Heart left ventricle (tissue), 13 donors: ENCODE data around the gene CHD5.

Source experiments
- POLR2A ChIP-seq, 2 donors: fragments of 450-650 bp; IDR thresholded peaks; one replicate each; pipeline ENCODE4 v1.6.1; 2017; ENCODE audit warnings: antibody characterized with exemption in 2 of 2, mild to moderate bottlenecking in 2 of 2, moderate library complexity in 2 of 2
- TF ChIP-seq, protein P1 (sequence below), 12 donors: fragments of 200-600 bp; sonication (generic) in 4 of 12; IDR thresholded peaks; one replicate each; pipeline versions ENCODE4 v1.5.0 to v1.8.0; 2018 to 2022; ENCODE audit warnings: antibody characterized with exemption in 12 of 12, mild to moderate bottlenecking in 5 of 12
- donor health status: ischemic (EF 13 %, LVEDD 7.1; RV severe dilation, severe dysfunction).
- donor health status: DM: no; HTN: yes; CAD: no.
- donor health status: DM: no; HTN: no; CAD: no.
- donor health status: ischemic (EF 25% LVEDD 6.9; RV normal size, moderate dysfunction).
- donor health status: ischemic (EF 25% LVEDD 5.7; RV mildly dilated, moderate dysfunction).
- donor health status: ischemic (EF 35%, LVEDD 5.7; RV mildly dilated, moderate dysfunction).
- donor health status: nonischemic (EF 11% LVEDD 7.7; RV severe dilation, severe dysfunction).
- donor health status: DM: yes; HTN: yes; CAD: no.
- donor health status: PGD.
- donor health status: ischemic (EF 29% LVEDD 5.4; RV normal size, mild dysfunction).
- donor health status: nonischemic (EF 23%, LVEDD 6.1; RV moderate dilation, normal function).

DNA sequence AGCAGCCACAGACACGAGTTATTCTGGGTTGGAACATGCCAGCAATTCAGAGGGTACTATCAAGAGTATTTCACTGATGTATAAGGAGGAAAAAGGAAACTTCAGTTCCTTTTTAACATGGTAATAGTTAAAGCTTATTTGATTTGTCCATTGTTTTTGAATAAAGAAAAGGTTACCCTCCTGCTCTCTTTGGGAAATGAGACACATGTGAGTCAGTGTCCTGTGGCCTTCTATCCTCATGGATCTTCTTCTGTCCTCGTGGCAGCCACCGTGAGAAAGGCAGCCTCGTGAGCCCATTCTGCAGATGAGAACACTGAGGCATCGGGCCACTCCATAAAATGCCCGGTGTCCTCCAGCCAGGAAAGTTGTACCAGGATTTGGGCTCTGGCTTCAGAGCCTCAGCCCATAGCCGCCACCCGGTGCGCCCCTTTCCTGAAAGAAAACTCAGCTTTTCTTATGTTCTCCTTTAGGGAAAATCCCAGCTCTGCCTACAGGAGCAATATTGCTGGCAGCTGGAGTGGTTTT lies 109.6 kb downstream of the CHD5 start:
- TF ChIP-seq, protein P1, sequence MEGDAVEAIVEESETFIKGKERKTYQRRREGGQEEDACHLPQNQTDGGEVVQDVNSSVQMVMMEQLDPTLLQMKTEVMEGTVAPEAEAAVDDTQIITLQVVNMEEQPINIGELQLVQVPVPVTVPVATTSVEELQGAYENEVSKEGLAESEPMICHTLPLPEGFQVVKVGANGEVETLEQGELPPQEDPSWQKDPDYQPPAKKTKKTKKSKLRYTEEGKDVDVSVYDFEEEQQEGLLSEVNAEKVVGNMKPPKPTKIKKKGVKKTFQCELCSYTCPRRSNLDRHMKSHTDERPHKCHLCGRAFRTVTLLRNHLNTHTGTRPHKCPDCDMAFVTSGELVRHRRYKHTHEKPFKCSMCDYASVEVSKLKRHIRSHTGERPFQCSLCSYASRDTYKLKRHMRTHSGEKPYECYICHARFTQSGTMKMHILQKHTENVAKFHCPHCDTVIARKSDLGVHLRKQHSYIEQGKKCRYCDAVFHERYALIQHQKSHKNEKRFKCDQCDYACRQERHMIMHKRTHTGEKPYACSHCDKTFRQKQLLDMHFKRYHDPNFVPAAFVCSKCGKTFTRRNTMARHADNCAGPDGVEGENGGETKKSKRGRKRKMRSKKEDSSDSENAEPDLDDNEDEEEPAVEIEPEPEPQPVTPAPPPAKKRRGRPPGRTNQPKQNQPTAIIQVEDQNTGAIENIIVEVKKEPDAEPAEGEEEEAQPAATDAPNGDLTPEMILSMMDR (IDR thresholded peaks at IDR 0.05): no peak
- no peak for TF ChIP-seq POLR2A (IDR thresholded peaks at IDR 0.05)
